Measurements from ENCODE around the gene TM4SF20.

TM4SF20 gene

GRCh38 chr2:227379095-227379494, at the start of gene TM4SF20:
Gene TM4SF20, minus strand, starts transcription at chr2:227379306. Its CDS starts 38 bp downstream, at chr2:227379268.
- no peak for DNase-seq (ENCODE audit: low read depth)

- DNase-seq (ENCODE audit: low read depth): no peak
Observed at GRCh38 chr2:227428731-227429285, 49.7 kb upstream of the TM4SF20 start.

- DNase-seq (ENCODE audit: low read depth): no peak
Observed at GRCh38 chr2:227423656-227424499, 44.8 kb upstream of the TM4SF20 start.

GRCh38 chr2:227420087-227421052, 41.3 kb upstream of the TM4SF20 start:
- DNase-seq (ENCODE audit: low read depth): no peak

- DNase-seq (ENCODE audit: low read depth): no peak
Observed at GRCh38 chr2:227416701-227417100, 37.6 kb upstream of the TM4SF20 start.

GRCh38 chr2:227415538-227416424, 36.7 kb upstream of the TM4SF20 start:
- DNase-seq (ENCODE audit: low read depth): no peak

- no peak for DNase-seq (ENCODE audit: low read depth)
Observed at GRCh38 chr2:227414846-227415245, 35.7 kb upstream of the TM4SF20 start.

GRCh38 chr2:227413371-227413770, 34.3 kb upstream of the TM4SF20 start:
- no peak for DNase-seq (ENCODE audit: low read depth)

- no peak for DNase-seq (ENCODE audit: low read depth)
Observed at GRCh38 chr2:227412877-227413276, 33.8 kb upstream of the TM4SF20 start.

- no peak for DNase-seq (ENCODE audit: low read depth)
Observed at GRCh38 chr2:227411990-227412350, 32.9 kb upstream of the TM4SF20 start.

- no peak for DNase-seq (ENCODE audit: low read depth)
Observed at GRCh38 chr2:227411320-227411989, 32.3 kb upstream of the TM4SF20 start.

- no peak for DNase-seq (ENCODE audit: low read depth)
Observed at GRCh38 chr2:227410191-227410590, 31.1 kb upstream of the TM4SF20 start.

- DNase-seq (ENCODE audit: low read depth): no peak
Observed at GRCh38 chr2:227407591-227408151, 28.6 kb upstream of the TM4SF20 start.

GRCh38 chr2:227406177-227407031, 27.3 kb upstream of the TM4SF20 start:
- no peak for DNase-seq (ENCODE audit: low read depth)

GRCh38 chr2:227404585-227405271, 25.6 kb upstream of the TM4SF20 start:
- no peak for DNase-seq (ENCODE audit: low read depth)

- no peak for DNase-seq (ENCODE audit: low read depth)
Observed at GRCh38 chr2:227402959-227403358, 23.9 kb upstream of the TM4SF20 start.

GRCh38 chr2:227402321-227402720, 23.2 kb upstream of the TM4SF20 start:
- no peak for DNase-seq (ENCODE audit: low read depth)

GRCh38 chr2:227401550-227401949, 22.4 kb upstream of the TM4SF20 start:
- DNase-seq (ENCODE audit: low read depth): no peak
